BLaER1 treated with 17β-estradiol and CSF1 and Interleukin-3, amounts not matched to agents 10 nM and 100 nM (cell line): ENCODE measurements around the gene PIGC.

ENCODE experiments used
- H3K27ac ChIP-seq, 11 experiments: shearing (Covaris generic); formaldehyde crosslinking; 2 replicates each; pipeline ENCODE4 v1.8.1; 2022
- H3K27me3 ChIP-seq, 11 experiments: shearing (Covaris generic); formaldehyde crosslinking; 2 replicates each; pipeline ENCODE4 v1.8.1; 2022
- H3K36me3 ChIP-seq, 11 experiments: shearing (Covaris generic); formaldehyde crosslinking; 2 replicates each; pipeline ENCODE4 v1.8.1; 2022
- H3K4me1 ChIP-seq, 10 experiments: shearing (Covaris generic); formaldehyde crosslinking; 2 replicates each; pipeline ENCODE4 v1.8.1; 2022
- H3K4me2 ChIP-seq, 11 experiments: shearing (Covaris generic); formaldehyde crosslinking; 2 replicates each; pipeline ENCODE4 v1.8.1; 2022
- H3K4me3 ChIP-seq, 10 experiments: shearing (Covaris generic); formaldehyde crosslinking; 2 replicates each; pipeline ENCODE4 v1.8.1; 2022
- H3K9ac ChIP-seq, 11 experiments: shearing (Covaris generic); formaldehyde crosslinking; 2 replicates each; pipeline ENCODE4 v1.8.1; 2022
- H3K9me3 ChIP-seq, 11 experiments: shearing (Covaris generic); formaldehyde crosslinking; replicated peaks in 1 of 11; 2 replicates each; pipeline ENCODE4 v1.8.1; 2022
- H4K20me1 ChIP-seq, 11 experiments: shearing (Covaris generic); formaldehyde crosslinking; 2 replicates each; pipeline ENCODE4 v1.8.1; 2022
- Cebpa-rat ChIP-seq, 11 experiments: shearing (Covaris generic); IDR thresholded peaks; 2 replicates each; pipeline ENCODE4 v1.8.1; 2022

PIGC gene

DNA sequence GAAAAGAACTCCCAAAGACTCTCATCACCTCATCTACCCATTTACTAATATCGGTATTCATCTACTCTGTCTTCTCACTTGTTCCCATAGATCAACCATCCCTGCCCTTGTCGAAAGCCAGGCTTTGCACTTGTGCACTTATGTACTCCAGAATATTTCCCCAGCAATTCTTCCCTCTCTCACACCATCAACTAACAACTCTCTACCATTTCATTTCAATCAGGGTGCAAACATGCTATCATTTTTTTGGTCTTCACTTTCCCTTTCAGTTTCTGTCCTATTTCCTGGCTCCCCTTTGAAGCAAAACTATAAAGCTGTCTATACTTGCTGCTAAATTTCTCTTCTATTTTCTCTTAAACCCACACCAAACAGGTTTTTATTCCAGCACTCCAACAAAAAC, 16.7 kb downstream of the PIGC start:
- Histone ChIP-seq H3K36me3 (peaks cover 0 to 4% (median 0%) of the 10 kb centered on the region in 11 experiments; a peak in 3 of 22 replicates), H3K27ac (no peak overlapping the region; a peak in 1 of 22 replicates)
- no peak for TF ChIP-seq Cebpa-rat (IDR thresholded peaks at IDR 0.05)

DNA sequence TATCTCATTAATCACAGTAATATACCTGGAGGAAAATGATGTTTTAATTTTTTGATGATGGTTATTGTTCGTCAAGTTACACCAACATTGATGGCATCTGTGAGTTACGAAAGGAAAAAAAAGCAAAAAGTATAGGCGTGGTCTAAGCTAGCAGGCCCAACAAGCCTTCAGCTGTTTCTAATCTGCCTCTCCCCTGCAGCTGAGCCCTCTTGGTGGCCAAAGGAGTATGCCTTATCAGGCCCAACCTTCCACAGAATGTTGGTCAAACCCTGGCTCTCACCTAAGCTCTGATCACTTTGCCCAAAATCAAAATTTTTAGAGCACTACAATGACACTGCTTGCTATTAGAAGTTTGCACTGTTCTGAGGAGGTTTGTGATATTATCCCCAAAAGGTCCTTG, 18.5 kb downstream of the PIGC start:
- TF ChIP-seq Cebpa-rat (IDR thresholded peaks at IDR 0.05): no peak
- Histone ChIP-seq H3K9me3 (no peaks in the 10 kb centered on the region), H3K4me2 (no peak overlapping the region), H3K27me3 (no peaks in the 10 kb centered on the region), H3K27ac (no peak overlapping the region), H3K4me3 (no peak overlapping the region), H3K4me1 (peaks cover under 1 to 21% (median 11%) of the 10 kb centered on the region in 10 experiments; a peak in 19 of 20 replicates), H4K20me1 (peaks cover 0 to 9% (median 0%) of the 10 kb centered on the region in 11 experiments; a peak in 4 of 22 replicates), H3K9ac (no peak overlapping the region), H3K36me3 (peaks cover 0 to 4% (median 0%) of the 10 kb centered on the region in 11 experiments; a peak in 3 of 22 replicates)

More for the DNA sequence above, 16.7 kb downstream of the PIGC start:
- H3K9me3 ChIP-seq: no peaks in the 10 kb centered on the region
- H3K4me3 ChIP-seq: no peak overlapping the region
- H3K9ac ChIP-seq: no peak overlapping the region
- no peaks in the 10 kb centered on the region for H3K27me3 ChIP-seq
- peak overlapping the region in 9 of 11 experiments; percentile 0 to 22 (median 10); a peak in 4 of 22 replicates for H3K4me2 ChIP-seq
- H4K20me1 ChIP-seq: peaks cover 0 to 13% (median 0%) of the 10 kb centered on the region in 11 experiments; a peak in 5 of 22 replicates
- peaks cover 19 to 39% (median 30%) of the 10 kb centered on the region in 10 experiments for H3K4me1 ChIP-seq

DNA sequence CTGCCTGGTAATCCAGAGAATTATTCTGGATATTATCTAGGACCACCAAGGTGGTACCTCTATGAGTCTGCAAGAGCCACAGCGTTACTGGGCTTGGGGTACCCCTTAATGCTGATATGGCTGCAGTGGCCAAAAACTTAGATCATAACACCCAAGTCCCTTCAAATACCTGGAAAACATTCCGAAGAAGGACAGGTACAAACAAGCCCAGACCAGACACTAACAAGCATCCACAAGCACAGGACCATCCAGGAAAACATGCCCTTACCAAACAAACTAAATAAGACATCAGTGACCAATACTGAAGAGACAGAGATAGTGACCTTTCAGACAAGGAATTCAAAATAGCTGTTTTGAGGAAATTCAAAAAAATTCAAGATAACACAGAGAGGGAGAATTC, 20.5 kb downstream of the PIGC start:
- no peak for TF ChIP-seq Cebpa-rat (IDR thresholded peaks at IDR 0.05)

DNA sequence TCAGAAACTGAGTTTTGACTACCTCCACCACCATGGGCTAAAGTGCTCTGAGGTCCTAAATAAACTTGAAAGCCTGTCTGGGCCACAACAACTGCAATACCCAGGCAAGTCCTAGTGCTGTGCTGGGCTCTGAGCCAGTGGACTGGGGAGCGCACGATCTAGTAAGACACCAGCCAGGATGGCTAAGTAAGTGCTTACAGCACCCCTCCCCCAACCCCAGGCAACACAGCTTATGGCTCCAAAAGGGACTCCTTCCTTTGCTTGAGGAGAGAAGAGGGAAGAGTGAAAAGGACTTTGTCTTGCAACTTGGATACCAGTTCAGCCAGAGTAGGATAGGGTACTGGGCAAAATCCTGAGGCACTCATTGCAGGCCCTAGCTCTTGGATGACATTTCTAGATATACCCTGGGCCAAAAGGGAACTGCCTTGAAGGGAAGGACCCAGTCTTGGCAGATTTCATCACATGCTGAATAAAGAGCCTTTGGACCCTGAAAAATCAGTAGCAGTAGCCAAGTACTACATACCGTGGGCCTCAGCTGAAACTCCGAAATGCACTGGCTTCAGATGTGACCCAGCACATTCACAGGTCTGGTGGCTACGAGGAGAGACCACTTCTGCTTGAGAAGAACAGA, 21.8 kb downstream of the PIGC start:
- Histone ChIP-seq H3K4me3 (no peak overlapping the region), H3K27me3 (no peaks in the 10 kb centered on the region), H3K36me3 (peaks cover 0 to 4% (median 0%) of the 10 kb centered on the region in 11 experiments; a peak in 3 of 22 replicates), H4K20me1 (no peaks in the 10 kb centered on the region; a peak in 2 of 22 replicates), H3K9ac (no peak overlapping the region), H3K9me3 (no peaks in the 10 kb centered on the region), H3K4me1 (peaks cover 0 to 3% (median 1%) of the 10 kb centered on the region in 10 experiments; a peak in 9 of 20 replicates), H3K4me2 (no peak overlapping the region), H3K27ac (no peak overlapping the region)
- TF ChIP-seq Cebpa-rat (IDR thresholded peaks at IDR 0.05): no peak

More for the DNA sequence above, 20.5 kb downstream of the PIGC start:
- no peaks in the 10 kb centered on the region for H3K9me3 ChIP-seq
- no peaks in the 10 kb centered on the region for H3K27me3 ChIP-seq
- no peak overlapping the region for H3K4me2 ChIP-seq
- no peaks in the 10 kb centered on the region; a peak in 2 of 22 replicates for H4K20me1 ChIP-seq
- H3K4me1 ChIP-seq: peaks cover 0 to 16% (median 8%) of the 10 kb centered on the region in 10 experiments; a peak in 12 of 20 replicates
- H3K9ac ChIP-seq: no peak overlapping the region
- H3K36me3 ChIP-seq: peaks cover 0 to 4% (median 0%) of the 10 kb centered on the region in 11 experiments; a peak in 3 of 22 replicates
- no peak overlapping the region for H3K4me3 ChIP-seq
- no peak overlapping the region for H3K27ac ChIP-seq

DNA sequence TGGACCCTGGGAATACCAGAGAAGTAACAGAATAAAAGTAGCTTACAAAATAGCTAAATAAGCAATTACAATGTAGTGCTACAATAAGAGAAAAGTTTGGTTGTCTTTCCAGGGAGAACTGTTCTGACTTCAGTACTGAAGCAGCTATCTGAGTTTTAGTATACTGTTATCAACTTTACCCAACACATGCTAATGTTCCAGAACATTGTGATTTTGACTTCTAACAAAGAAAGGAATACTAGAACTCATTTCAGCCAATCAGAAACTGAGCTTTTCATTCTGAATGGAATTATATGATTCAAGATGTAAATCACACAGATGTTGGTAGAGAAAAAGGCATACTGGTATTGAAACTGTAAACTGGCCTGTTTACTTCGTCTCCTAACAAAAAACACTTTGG, 23.5 kb downstream of the PIGC start, which contains the start of gene C1orf105:
Gene C1orf105 (plus strand): TSS at position 301 of the 400 bp plus-strand sequence. CDS start 201 bp downstream, outside the sequence.
- no peak within 1 kb of the TSS for H3K4me3 ChIP-seq
- H3K36me3 ChIP-seq: peaks cover 0 to 4% (median 0%) of the 10 kb centered on the region in 11 experiments; a peak in 3 of 22 replicates
- no peaks in the 10 kb centered on the region for H3K9me3 ChIP-seq
- no peaks in the 10 kb centered on the region; a peak in 2 of 22 replicates for H4K20me1 ChIP-seq
- H3K9ac ChIP-seq: no peak within 1 kb of the TSS
- no peaks in the 10 kb centered on the region for H3K4me1 ChIP-seq
- H3K27me3 ChIP-seq: no peaks in the 10 kb centered on the region
- no peak for TF ChIP-seq Cebpa-rat (IDR thresholded peaks at IDR 0.05)
- H3K4me2 ChIP-seq: no peak within 1 kb of the TSS
- H3K27ac ChIP-seq: no peak within 1 kb of the TSS

DNA sequence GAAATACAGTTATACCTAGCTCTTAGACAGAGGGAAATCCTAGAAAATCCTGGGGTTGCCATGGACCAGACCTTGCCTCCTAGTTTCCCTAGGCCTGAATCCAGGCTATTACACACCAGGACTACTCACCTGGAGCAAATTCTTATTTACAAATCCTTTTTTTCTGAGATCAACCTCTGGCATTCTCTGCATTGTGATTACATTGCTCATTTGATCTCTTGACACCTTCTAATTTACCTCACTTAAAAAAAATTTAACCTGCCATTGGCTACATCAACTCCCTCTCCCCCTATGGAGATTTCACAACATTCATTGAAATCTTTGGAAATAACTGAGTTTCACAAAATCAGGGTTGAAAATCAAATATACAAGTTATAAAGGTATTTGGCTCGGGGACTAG, 26.3 kb downstream of the PIGC start:
- Histone ChIP-seq H4K20me1 (no peaks in the 10 kb centered on the region; a peak in 2 of 22 replicates), H3K4me2 (no peak overlapping the region), H3K9me3 (no peaks in the 10 kb centered on the region), H3K36me3 (peaks cover 0 to 1% (median 0%) of the 10 kb centered on the region in 11 experiments; a peak in 2 of 22 replicates), H3K4me3 (no peak overlapping the region), H3K9ac (no peak overlapping the region), H3K27ac (no peak overlapping the region), H3K27me3 (no peaks in the 10 kb centered on the region), H3K4me1 (no peaks in the 10 kb centered on the region)
- no peak for TF ChIP-seq Cebpa-rat (IDR thresholded peaks at IDR 0.05)

DNA sequence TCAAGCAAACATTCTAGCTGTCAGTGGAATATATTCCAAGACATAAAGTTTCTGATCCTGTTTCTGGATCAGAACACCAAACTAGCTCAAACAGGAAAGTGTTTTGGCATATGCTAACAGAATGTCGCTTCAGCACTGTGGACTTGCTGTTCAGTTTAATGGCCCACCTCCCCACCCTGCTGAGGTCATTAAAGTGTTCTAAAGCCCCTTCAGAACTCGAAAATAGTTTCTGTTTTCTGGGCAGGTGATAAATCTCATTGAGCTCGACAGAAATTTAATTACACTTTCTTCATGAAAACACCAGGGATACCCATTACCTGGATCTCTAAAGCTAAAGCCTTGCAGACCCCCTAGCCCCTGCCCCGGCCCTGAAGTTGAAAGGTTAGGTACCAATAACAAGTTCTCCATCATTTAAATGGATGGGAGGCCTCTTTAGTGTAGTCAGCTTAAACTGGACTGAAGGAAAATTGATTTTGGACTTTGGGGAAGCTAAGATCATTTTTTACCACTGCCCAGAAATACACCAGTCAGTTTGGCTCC, 27.3 kb downstream of the PIGC start:
- H3K27me3 ChIP-seq: no peaks in the 10 kb centered on the region
- no peaks in the 10 kb centered on the region for H4K20me1 ChIP-seq
- H3K4me1 ChIP-seq: no peaks in the 10 kb centered on the region
- TF ChIP-seq Cebpa-rat (IDR thresholded peaks at IDR 0.05): no peak
- H3K9me3 ChIP-seq: no peaks in the 10 kb centered on the region
- no peak overlapping the region for H3K9ac ChIP-seq
- H3K4me2 ChIP-seq: no peak overlapping the region
- no peak overlapping the region for H3K4me3 ChIP-seq
- H3K36me3 ChIP-seq: no peaks in the 10 kb centered on the region
- H3K27ac ChIP-seq: no peak overlapping the region

DNA sequence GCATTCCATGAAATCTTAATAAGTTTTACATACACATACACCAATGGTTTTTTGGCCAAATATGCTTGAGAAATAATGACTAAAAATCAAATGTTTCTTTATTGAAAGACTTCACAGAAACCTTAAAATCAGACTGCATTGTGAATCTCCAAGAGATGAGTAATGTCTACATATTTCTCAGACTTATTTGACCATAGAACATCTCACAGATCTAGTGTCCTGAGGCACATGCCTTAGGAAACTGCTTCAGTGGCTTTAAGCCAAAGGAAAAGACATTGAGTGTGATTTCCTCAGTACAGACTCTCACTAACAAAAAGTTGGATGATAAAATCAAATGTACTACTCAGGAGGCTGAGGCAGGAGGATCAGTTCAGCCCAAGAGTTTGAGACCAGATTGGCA, 29.5 kb downstream of the PIGC start:
- H4K20me1 ChIP-seq: no peaks in the 10 kb centered on the region
- no peaks in the 10 kb centered on the region for H3K36me3 ChIP-seq
- no peak overlapping the region for H3K9ac ChIP-seq
- no peak overlapping the region for H3K4me3 ChIP-seq
- H3K4me1 ChIP-seq: no peaks in the 10 kb centered on the region
- no peaks in the 10 kb centered on the region for H3K27me3 ChIP-seq
- H3K4me2 ChIP-seq: no peak overlapping the region
- no peaks in the 10 kb centered on the region for H3K9me3 ChIP-seq
- TF ChIP-seq Cebpa-rat (IDR thresholded peaks at IDR 0.05): no peak
- H3K27ac ChIP-seq: no peak overlapping the region

DNA sequence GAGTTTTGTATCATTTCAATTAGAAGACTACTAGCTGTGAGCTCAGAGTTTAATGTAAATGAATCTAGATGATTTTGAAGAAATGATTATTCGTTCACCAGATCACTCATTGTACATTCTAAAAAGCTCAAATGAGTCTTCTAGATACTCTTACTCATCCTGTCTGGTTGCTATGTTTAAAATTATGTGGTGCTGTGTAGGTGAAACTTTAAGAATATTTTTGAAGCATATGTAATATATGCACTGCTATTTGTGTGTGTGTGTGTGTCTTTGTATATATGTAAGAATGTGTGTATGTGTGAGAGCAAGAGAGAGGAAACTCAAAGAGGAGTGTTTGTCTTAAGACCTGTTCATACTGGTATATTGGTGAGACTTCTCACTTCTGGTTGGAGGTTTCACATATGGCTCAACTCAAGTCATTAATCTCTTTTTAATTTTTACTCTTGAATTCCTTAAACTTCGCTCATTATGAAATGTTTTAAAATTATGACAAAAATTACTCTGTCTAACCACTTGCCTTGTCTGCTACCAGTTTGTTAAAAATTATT, 32.0 kb downstream of the PIGC start:
- TF ChIP-seq Cebpa-rat (IDR thresholded peaks at IDR 0.05): no peak
- Histone ChIP-seq H3K27me3 (no peaks in the 10 kb centered on the region), H4K20me1 (no peaks in the 10 kb centered on the region), H3K4me3 (no peak overlapping the region), H3K9ac (no peak overlapping the region), H3K9me3 (no peaks in the 10 kb centered on the region), H3K36me3 (no peaks in the 10 kb centered on the region), H3K27ac (no peak overlapping the region), H3K4me2 (no peak overlapping the region), H3K4me1 (no peaks in the 10 kb centered on the region)
